Naive thymus-derived CD4-positive, alpha-beta T cell (primary cell): Measurements from ENCODE around the gene UBFD1. TPM values are rescaled to one million over a fixed set of nuclear protein-coding genes. Genes with fewer than 3 reads are reported as not detected.

ENCODE experiments used
- polyA plus RNA-seq, 2 donors: library from polyadenylated mRNA; unstranded; fragments of 300-500 nt; fragmentation: Illumina TruSeq; gene quantifications; one replicate each; pipeline ENCODE4 v1.2.3, GENCODE V29; 2021
- total RNA-seq, 6 experiments: library from RNA in 5 of 6; stranded (reverse) in 5 of 6; gene quantifications; 1 replicate in 5 of 6; 2 replicates in 1 of 6; pipeline ENCODE4 v1.2.3 and lab custom pipeline; 2021 to 2026

Gene UBFD1
- total and polyA plus RNA-seq, 7 experiments from 2014 or later: 8.3 to 54.4 (median 45.9) TPM

Other genes with a start within 250 kb of the UBFD1 start
- gene COG7, start 104.5 kb upstream of the UBFD1 start, total RNA-seq: 10 to 100 TPM; 16.1 to 28.4 (median 22.6) TPM
- gene COG7, start 104.5 kb upstream of the UBFD1 start, polyA plus RNA-seq: 10 to 100 TPM in 1 of 2 donors, 1 to 10 TPM in 1; 9.6 to 12.9 TPM
- gene GGA2, start 47.2 kb upstream of the UBFD1 start, total RNA-seq: 100 to 1,000 TPM in 4 of 5 experiments, 10 to 100 TPM in 1; 99.3 to 138 (median 104) TPM
- gene GGA2, start 47.2 kb upstream of the UBFD1 start, polyA plus RNA-seq: 10 to 100 TPM; 41.7 to 44.6 TPM
- gene EARS2, start 377 bp upstream of the UBFD1 start, total RNA-seq: 10 to 100 TPM; 10.6 to 19.2 (median 15.1) TPM
- gene EARS2, start 377 bp upstream of the UBFD1 start, polyA plus RNA-seq: 10 to 100 TPM; 14.0 to 15.7 TPM
- 10 to 100 TPM; 24.2 to 85.3 (median 38.2) TPM for gene NDUFAB1, start 38.6 kb downstream of the UBFD1 start, total RNA-seq
- gene NDUFAB1, start 38.6 kb downstream of the UBFD1 start, polyA plus RNA-seq: 100 to 1,000 TPM; 167 to 209 TPM
- 10 to 100 TPM in 4 of 5 experiments, 1 to 10 TPM in 1; 6.2 to 27.2 (median 14.4) TPM for gene PALB2, start 83.6 kb downstream of the UBFD1 start, total RNA-seq
- gene PALB2, start 83.6 kb downstream of the UBFD1 start, polyA plus RNA-seq: 10 to 100 TPM in 1 of 2 donors, 1 to 10 TPM in 1; 5.9 to 10.0 TPM
- 100 to 1,000 TPM in 1 of 5 experiments, 10 to 100 TPM in 4; 42.4 to 100 (median 54.0) TPM for gene DCTN5, start 83.7 kb downstream of the UBFD1 start, total RNA-seq
- 10 to 100 TPM; 34.9 to 56.7 TPM for gene DCTN5, start 83.7 kb downstream of the UBFD1 start, polyA plus RNA-seq
- 10 to 100 TPM in 1 of 5 experiments, 1 to 10 TPM in 3, under 1 TPM in 1; 0.45 to 65.0 (median 3.2) TPM for gene PLK1, start 121.2 kb downstream of the UBFD1 start, total RNA-seq
- gene PLK1, start 121.2 kb downstream of the UBFD1 start, polyA plus RNA-seq: under 1 TPM; 0.16 to 0.35 TPM
- gene ERN2, start 155.5 kb downstream of the UBFD1 start, total RNA-seq: not detected
- gene ERN2, start 155.5 kb downstream of the UBFD1 start, polyA plus RNA-seq: not detected
- not detected for gene CHP2, start 197.3 kb downstream of the UBFD1 start, total RNA-seq
- not detected for gene CHP2, start 197.3 kb downstream of the UBFD1 start, polyA plus RNA-seq